ENCODE measurements around the gene PTPRN2.

The PTPRN2 gene

DNA sequence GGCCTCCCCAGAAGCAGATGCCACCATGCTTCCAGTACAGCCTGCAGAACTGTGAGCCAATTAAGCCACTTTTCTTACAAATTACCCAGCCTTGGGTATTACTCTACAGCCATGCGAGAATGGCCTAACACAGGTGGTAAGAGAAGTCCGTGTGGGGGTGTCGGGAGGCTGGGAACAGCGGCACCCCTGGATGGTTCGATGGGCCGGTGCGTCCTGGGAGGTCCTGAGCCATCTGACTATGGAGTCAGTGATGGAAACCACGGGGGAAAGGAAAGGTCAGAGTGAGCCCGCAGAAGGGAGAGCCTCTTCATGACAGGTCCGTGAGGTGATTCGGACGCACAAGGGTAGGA, 2.5 kb upstream of the PTPRN2 start:
- no peak overlapping the region for H3K4me3 ChIP-seq (ENCODE audit: low read length)
- DNase-seq (ENCODE audit: low read depth), result no peak
- no peak for TF ChIP-seq CTCF (conservative IDR thresholded peaks at IDR 0.05; ENCODE audit: low read length)

DNA sequence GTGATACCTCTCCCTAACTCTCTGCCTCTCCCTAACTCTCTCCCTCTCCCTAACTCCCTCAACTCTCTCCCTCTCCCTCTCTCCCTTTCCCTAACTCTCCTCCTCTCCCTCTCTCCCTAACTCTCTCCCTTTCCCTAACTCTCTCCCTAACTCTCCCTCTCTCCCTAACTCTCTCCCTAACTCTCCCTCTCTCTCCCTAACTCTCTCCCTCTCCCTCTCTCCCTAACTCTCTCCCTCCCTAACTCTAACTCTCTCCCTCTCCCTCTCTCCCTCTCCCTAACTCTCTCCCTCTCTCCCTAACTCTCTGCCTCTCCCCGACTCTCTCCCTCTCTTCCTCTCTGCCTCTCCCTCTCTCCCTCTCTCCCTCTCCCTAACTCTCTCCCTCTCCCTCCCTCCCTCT, 2.0 kb upstream of the PTPRN2 start:
- no peak for DNase-seq (ENCODE audit: low read depth)
- no peak for TF ChIP-seq CTCF (conservative IDR thresholded peaks at IDR 0.05; ENCODE audit: low read length)
- H3K4me3 ChIP-seq (ENCODE audit: low read length), result no peak overlapping the region

- no peak overlapping the region for H3K4me3 ChIP-seq (ENCODE audit: low read length)
- TF ChIP-seq CTCF (conservative IDR thresholded peaks at IDR 0.05; ENCODE audit: low read length), result no peak
- DNase-seq (ENCODE audit: low read depth), result no peak
Measured at GRCh38 chr7:158588878-158589442, 1.3 kb upstream of the PTPRN2 start.

DNA sequence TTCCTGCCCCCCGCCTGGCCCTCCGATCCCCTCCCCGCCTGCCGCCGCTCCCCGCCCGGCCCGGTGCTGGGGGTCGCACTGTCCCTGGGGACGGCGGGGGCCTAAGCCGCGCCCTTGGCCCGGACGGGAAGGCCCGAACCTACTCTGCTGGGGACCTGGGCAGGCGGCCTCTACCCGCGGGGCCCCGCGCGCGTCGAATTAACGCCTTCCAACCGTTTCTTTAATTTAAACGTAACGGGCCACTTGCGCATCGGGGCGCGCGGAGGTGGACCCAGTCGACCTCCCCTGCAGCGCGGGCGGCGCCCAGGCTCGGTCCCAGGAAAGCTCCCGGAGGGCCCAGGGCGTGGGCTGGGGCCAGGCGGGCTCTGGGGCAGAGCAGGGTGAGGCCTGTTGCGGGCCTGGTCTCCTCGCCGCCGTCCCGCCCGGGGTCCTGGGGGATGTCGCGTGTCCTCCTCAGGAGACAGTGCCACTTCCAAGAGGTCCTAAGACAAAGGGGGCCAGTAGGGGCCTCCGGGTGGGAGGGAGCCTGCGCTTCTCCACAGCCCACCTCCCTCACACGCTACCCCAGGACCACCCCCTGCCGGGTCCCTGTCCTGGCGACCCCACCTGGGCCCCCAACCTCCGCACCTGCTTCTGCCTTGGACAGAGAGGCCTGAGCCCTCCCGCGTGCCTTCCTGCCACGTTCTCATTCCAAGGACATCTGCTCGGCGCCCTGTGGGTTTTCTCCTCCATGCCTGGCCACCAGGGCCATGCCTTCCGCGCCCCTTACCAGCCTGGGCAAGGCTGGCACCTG, 658 bp upstream of the PTPRN2 start:
- no peak for DNase-seq (ENCODE audit: low read depth)
- H3K4me3 ChIP-seq (ENCODE audit: low read length), result peak overlapping the region; percentile 16; the same call in 1 of the 2 replicates
- no peak for TF ChIP-seq CTCF (conservative IDR thresholded peaks at IDR 0.05; ENCODE audit: low read length)

DNA sequence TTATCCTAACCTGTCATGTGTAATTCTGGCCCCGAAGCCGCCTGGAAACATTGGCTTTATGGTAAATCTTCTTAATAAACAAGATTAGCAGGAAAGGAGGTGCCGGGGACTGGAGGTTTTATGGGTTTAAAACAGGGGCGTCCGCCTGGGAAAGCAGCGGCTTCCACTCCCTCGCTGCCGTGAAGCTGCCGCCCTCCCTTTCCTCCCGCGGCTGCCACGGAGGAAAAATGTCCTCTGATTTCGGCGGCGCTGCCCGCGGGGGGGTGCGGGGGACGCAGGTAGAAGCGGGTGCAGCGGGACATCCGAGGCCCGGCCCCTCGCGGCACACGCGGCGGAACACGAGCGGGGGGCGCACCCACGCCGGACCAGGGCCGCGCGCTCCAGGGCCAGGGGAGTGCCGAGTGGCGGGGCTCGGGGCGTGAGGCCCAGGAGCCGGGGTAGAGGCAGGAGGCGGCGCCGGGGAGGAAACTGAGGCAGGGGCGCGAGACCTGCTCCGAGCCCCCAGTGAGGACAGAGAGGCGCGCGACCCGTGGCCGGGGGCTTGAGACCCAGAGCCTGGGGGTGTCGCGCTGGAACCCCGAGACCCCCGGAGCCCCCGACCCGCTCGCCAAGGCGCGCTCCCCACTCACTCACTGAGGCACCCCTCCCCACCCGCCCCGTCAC, 993 bp downstream of the PTPRN2 start:
- H3K4me3 ChIP-seq (ENCODE audit: low read length), result no peak overlapping the region
- no peak for DNase-seq (ENCODE audit: low read depth)

DNA sequence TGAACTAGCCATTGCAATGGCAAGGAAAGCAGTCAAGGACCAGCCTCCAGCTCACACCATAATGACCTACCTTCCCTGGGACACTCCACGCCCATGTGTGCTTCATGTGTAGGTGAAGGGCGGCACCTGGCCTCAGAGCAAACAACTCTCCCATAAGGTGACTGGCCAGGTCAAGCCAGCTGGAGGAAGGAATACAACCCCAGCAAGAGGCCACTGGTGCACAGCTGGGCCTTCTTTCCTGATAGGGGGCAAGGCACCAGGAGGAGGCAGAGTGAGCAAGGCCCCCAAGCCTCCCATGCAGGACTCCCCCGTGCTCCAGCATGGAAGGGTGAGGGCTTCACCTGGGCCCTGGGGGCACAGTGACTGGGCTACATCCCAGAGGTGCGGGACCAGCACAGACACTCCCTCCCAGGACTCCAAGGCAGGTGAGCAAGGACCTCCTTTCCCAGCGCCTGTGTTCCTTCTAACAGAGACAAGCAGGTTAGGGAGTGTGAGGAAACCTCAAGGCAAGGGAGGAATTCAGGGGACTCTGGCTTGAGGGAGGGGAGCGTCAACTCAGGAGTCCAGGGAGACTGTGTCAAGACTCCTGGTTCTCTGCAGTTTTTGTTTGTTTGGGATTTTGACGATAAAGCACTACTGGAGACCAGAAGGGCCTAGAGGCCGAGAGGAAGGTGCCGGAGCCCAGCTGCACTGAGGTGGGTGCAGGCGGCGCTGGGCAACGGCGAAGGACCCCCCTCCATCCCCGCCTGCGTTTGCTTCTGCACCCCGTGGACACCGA, 1.7 kb downstream of the PTPRN2 start:
- no peak for TF ChIP-seq CTCF (conservative IDR thresholded peaks at IDR 0.05; ENCODE audit: low read length)
- no peak for DNase-seq (ENCODE audit: low read depth)

More for the DNA sequence above, 993 bp downstream of the PTPRN2 start:
- no peak for TF ChIP-seq CTCF (conservative IDR thresholded peaks at IDR 0.05; ENCODE audit: low read length)

More for the DNA sequence above, 1.7 kb downstream of the PTPRN2 start:
- H3K4me3 ChIP-seq (ENCODE audit: low read length), result no peak overlapping the region

Data from AG10803 (cell line).